PFSK-1 (cell line): ENCODE results near the gene NDUFS7.

Experiments used
- POLR2AphosphoS5 ChIP-seq: IDR thresholded peaks from 2 replicates; pipeline ENCODE4 v1.6.1; 2012; ENCODE audit warnings: low read depth, mild to moderate bottlenecking, control low read depth, low read length, moderate library complexity
- TAF1 ChIP-seq: IDR thresholded peaks from 2 replicates; pipeline ENCODE4 v1.6.1; 2012; ENCODE audit warnings: low read length, control low read depth, borderline replicate concordance; ENCODE audit not compliant: insufficient read depth

GRCh38 chr19:1434040-1434366 lies 50.3 kb downstream of the NDUFS7 start:
- no peak for TF ChIP-seq TAF1
- no peak for TF ChIP-seq POLR2AphosphoS5
